H9 (cell line): ENCODE data around the gene KTI12. TPM values are rescaled to one million over a fixed set of nuclear protein-coding genes. Genes with fewer than 3 reads are reported as not detected.
"Not testable (repeated sequence)": the region's sequence is repeated elsewhere in the genome, so short reads cannot be mapped to it uniquely, and the experiment has no call there.

Experiments used
- DNase-seq: peaks from one replicate; pipeline ENCODE4 v3.0.0-alpha.2; 2017
- H2AFZ ChIP-seq: one replicate; pipeline ENCODE4 v1.6.1; 2013; ENCODE audit warnings: mild to moderate bottlenecking, low read length, control low read depth, moderate library complexity
- H2AK5ac ChIP-seq: 2 replicates; pipeline ENCODE4 v1.6.1; 2013; ENCODE audit warnings: low read length, control low read depth, mixed read lengths; ENCODE audit not compliant: insufficient read length
- H2BK120ac ChIP-seq: one replicate; pipeline ENCODE4 v1.6.1; 2013; ENCODE audit warnings: low read depth, mild to moderate bottlenecking, low read length, control low read depth, inconsistent platforms; ENCODE audit not compliant: poor library complexity, severe bottlenecking
- H2BK12ac ChIP-seq: 2 replicates; pipeline ENCODE4 v1.6.1; 2013; ENCODE audit warnings: low read length, control low read depth, mixed read lengths, low read depth; ENCODE audit not compliant: insufficient read length
- H2BK15ac ChIP-seq: 2 replicates; pipeline ENCODE4 v1.6.1; 2013; ENCODE audit warnings: low read depth, low read length, control low read depth
- H2BK20ac ChIP-seq: one replicate; pipeline ENCODE4 v1.6.1; 2013; ENCODE audit warnings: low read depth, mild to moderate bottlenecking, low read length, control low read depth, inconsistent platforms; ENCODE audit not compliant: poor library complexity, severe bottlenecking
- H2BK5ac ChIP-seq: 2 replicates; pipeline ENCODE4 v1.6.1; 2013; ENCODE audit warnings: low read length, control low read depth, mixed read lengths; ENCODE audit not compliant: insufficient read length
- H3K14ac ChIP-seq: 2 replicates; pipeline ENCODE4 v1.6.1; 2013; ENCODE audit warnings: low read length, control low read depth; ENCODE audit not compliant: insufficient read depth
- H3K18ac ChIP-seq: 2 replicates; pipeline ENCODE4 v1.6.1; 2013; ENCODE audit warnings: low read depth, mild to moderate bottlenecking, mixed read lengths, low read length, control low read depth; ENCODE audit not compliant: insufficient read length
- H3K23ac ChIP-seq: 2 replicates; pipeline ENCODE4 v1.6.1; 2013; ENCODE audit warnings: low read length, control low read depth, mixed read lengths, low read depth; ENCODE audit not compliant: insufficient read length
- H3K23me2 ChIP-seq: 2 replicates; pipeline ENCODE4 v1.6.1; 2013; ENCODE audit warnings: low read depth, mild to moderate bottlenecking, mixed read lengths, low read length, control low read depth; ENCODE audit not compliant: insufficient read length, poor library complexity, severe bottlenecking
- H3K27ac ChIP-seq: 2 replicates; pipeline ENCODE4 v1.5.1; 2013; ENCODE audit warnings: low read length, control low read depth, mixed read lengths, low read depth; ENCODE audit not compliant: insufficient read length
- H3K27me3 ChIP-seq: 2 replicates; pipeline ENCODE4 v1.6.1; 2013; ENCODE audit warnings: low read length, control low read depth, inconsistent platforms; ENCODE audit not compliant: insufficient read depth
- H3K4ac ChIP-seq: 2 replicates; pipeline ENCODE4 v1.6.1; 2013; ENCODE audit warnings: low read depth, mild to moderate bottlenecking, control low read depth, inconsistent platforms, low read length, moderate library complexity
- H3K4me1 ChIP-seq: 2 replicates; pipeline ENCODE4 v1.6.1; 2013; ENCODE audit warnings: low read length, control low read depth, inconsistent platforms; ENCODE audit not compliant: insufficient read depth
- H3K4me2 ChIP-seq: 2 replicates; pipeline ENCODE4 v1.6.1; 2013; ENCODE audit warnings: low read length, control low read depth, mixed read lengths; ENCODE audit not compliant: insufficient read length, insufficient read depth
- H3K56ac ChIP-seq: 2 replicates; pipeline ENCODE4 v1.6.1; 2013; ENCODE audit warnings: low read depth, mild to moderate bottlenecking, mixed read lengths, low read length, control low read depth; ENCODE audit not compliant: insufficient read length
- H3K79me1 ChIP-seq: 2 replicates; pipeline ENCODE4 v1.6.1; 2013; ENCODE audit warnings: low read depth, mild to moderate bottlenecking, moderate library complexity, low read length, control low read depth, inconsistent platforms; ENCODE audit not compliant: insufficient read depth, poor library complexity, severe bottlenecking
- H3K79me2 ChIP-seq: 2 replicates; pipeline ENCODE4 v1.6.1; 2013; ENCODE audit warnings: low read length, control low read depth, inconsistent platforms; ENCODE audit not compliant: insufficient read depth
- H3K9ac ChIP-seq: 2 replicates; pipeline ENCODE4 v1.6.1; 2013; ENCODE audit warnings: low read length, control low read depth, mixed read lengths; ENCODE audit not compliant: insufficient read length; ENCODE audit errors: extremely low read depth
- H3K9me3 ChIP-seq: one replicate; pipeline ENCODE4 v1.6.1; 2013; ENCODE audit warnings: low read depth, low read length, inconsistent platforms; ENCODE audit not compliant: control insufficient read depth
- H3T11ph ChIP-seq: one replicate; pipeline ENCODE4 v1.6.1; 2013; ENCODE audit warnings: mild to moderate bottlenecking, low read length, control low read depth, inconsistent platforms
- H4K20me1 ChIP-seq: one replicate; pipeline ENCODE4 v1.6.1; 2013; ENCODE audit not compliant: control insufficient read depth, insufficient read length, insufficient read depth
- H4K5ac ChIP-seq: 2 replicates; pipeline ENCODE4 v1.6.1; 2013; ENCODE audit warnings: low read depth, mild to moderate bottlenecking, mixed read lengths, low read length, control low read depth; ENCODE audit not compliant: insufficient read length
- H4K8ac ChIP-seq: replicated peaks from 2 replicates; pipeline ENCODE4 v1.6.1; 2013; ENCODE audit warnings: low read length, control low read depth, mixed read lengths, low read depth; ENCODE audit not compliant: insufficient read length
- H4K91ac ChIP-seq: 2 replicates; pipeline ENCODE4 v1.6.1; 2013; ENCODE audit warnings: low read depth, mild to moderate bottlenecking, moderate library complexity, mixed read lengths, low read length, control low read depth; ENCODE audit not compliant: insufficient read length
- H3K27ac Mint-ChIP-seq, 3 experiments: 2 replicates in 2 of 3; 3 replicates in 1 of 3; pipeline ENCODE4 v1.8.0; 2020 to 2021; ENCODE audit warnings: mixed read lengths in 3 of 3, mild to moderate bottlenecking in 1 of 3, moderate library complexity in 1 of 3
- H3K27me3 Mint-ChIP-seq: 2 replicates; pipeline ENCODE4 v1.8.0; 2021; ENCODE audit warnings: low read depth, mild to moderate bottlenecking, moderate library complexity, mixed read lengths
- H3K36me3 Mint-ChIP-seq, 3 experiments: 2 replicates in 2 of 3; 3 replicates in 1 of 3; pipeline ENCODE4 v1.8.0; 2020 to 2021; ENCODE audit warnings: low read depth in 3 of 3, mixed read lengths in 3 of 3; ENCODE audit not compliant: insufficient read depth in 1 of 3
- H3K4me1 Mint-ChIP-seq, 2 experiments: 2 replicates each; pipeline ENCODE4 v1.8.0; 2020; ENCODE audit warnings: mixed read lengths in 2 of 2
- H3K4me3 Mint-ChIP-seq, 2 experiments: 2 replicates in 1 of 2; 3 replicates in 1 of 2; pipeline ENCODE4 v1.8.0; 2020 to 2021; ENCODE audit warnings: mild to moderate bottlenecking in 2 of 2, mixed read lengths in 2 of 2, moderate library complexity in 1 of 2
- H3K9me3 Mint-ChIP-seq, 2 experiments: 2 replicates in 1 of 2; 3 replicates in 1 of 2; pipeline ENCODE4 v1.8.0; 2020; ENCODE audit warnings: mild to moderate bottlenecking in 2 of 2, mixed read lengths in 2 of 2, moderate library complexity in 1 of 2
- WGBS: extraction: QIAGEN DNeasy Blood & Tissue Kit; methylation state at CpG from one replicate; pipeline ENCODE4 v1.1.7; 2013; ENCODE audit warnings: missing lambda C conversion rate, low lambda C conversion rate, mixed read lengths; ENCODE audit not compliant: insufficient read length; ENCODE audit errors: extremely low coverage; 5-methylcytosine and 5-hydroxymethylcytosine counted together
- total RNA-seq: library from RNA; stranded (reverse); gene quantifications from 2 replicates; pipeline ENCODE4 v1.2.1, GENCODE V29; 2021
- TF ChIP-seq, protein P1 (sequence below): fragments of 200-600 bp; sonication (generic); conservative IDR thresholded peaks from 3 replicates; pipeline ENCODE4 v1.8.0; 2021; ENCODE audit warnings: antibody characterized with exemption, mild to moderate bottlenecking

Gene KTI12
- total RNA-seq, 1 experiment from 2014 or later, result 16.7 TPM

DNA sequence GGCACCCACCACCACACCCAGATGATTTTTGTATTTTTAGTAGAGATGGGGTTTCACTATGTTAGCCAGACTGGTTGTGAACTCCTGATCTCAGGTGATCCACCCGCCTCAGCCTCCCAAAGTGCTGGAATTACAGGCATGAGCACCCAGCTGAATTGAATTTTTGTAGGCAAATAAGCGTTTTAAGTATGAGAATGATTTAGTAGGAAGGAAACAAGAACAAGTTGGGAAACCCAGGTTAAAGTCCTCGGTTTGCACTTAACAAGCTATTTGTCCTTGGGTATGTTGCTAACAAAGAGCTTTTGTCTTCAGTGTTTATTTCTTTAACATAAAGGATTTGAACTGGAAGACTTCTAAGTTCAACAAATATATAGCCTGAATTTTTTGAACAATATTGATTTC is 46.4 kb upstream of the KTI12 start:
- no peak overlapping the region for H3T11ph ChIP-seq
- Mint-ChIP-seq H3K4me1 (peaks cover 0 to 4% of the 10 kb centered on the region in 2 experiments; a peak in 3 of 4 replicates), H3K4me3 (no peak overlapping the region), H3K36me3 (peaks cover 14 to 41% (median 39%) of the 10 kb centered on the region in 3 experiments; a peak in 6 of 7 replicates), H3K27me3 (no peaks in the 10 kb centered on the region), H3K27ac (peak overlapping the region in 2 of 3 experiments; percentile 74 to 76; a peak in 2 of 7 replicates), H3K9me3 (no peaks in the 10 kb centered on the region)
- no peak overlapping the region for H3K23ac ChIP-seq
- no peak overlapping the region for H2AFZ ChIP-seq
- no peak overlapping the region for H3K27ac ChIP-seq
- H3K4me1 ChIP-seq, result no peaks in the 10 kb centered on the region
- no peak overlapping the region for H3K14ac ChIP-seq
- peaks cover 5% of the 10 kb centered on the region for H3K79me1 ChIP-seq
- no peak overlapping the region for H2BK5ac ChIP-seq
- no peak overlapping the region for H3K4me2 ChIP-seq
- no peak overlapping the region for H3K4ac ChIP-seq
- no peaks in the 10 kb centered on the region for H3K23me2 ChIP-seq
- H2BK15ac ChIP-seq, result no peak overlapping the region
- no peaks in the 10 kb centered on the region; the same call in 1 of the 2 replicates for H3K79me2 ChIP-seq
- no peak overlapping the region for H2BK20ac ChIP-seq
- H3K9me3 ChIP-seq, result no peaks in the 10 kb centered on the region
- no peak overlapping the region for H2BK12ac ChIP-seq
- H3K56ac ChIP-seq, result no peak overlapping the region
- H4K91ac ChIP-seq, result no peak overlapping the region
- H3K18ac ChIP-seq, result no peak overlapping the region
- H2AK5ac ChIP-seq, result no peak overlapping the region
- H3K9ac ChIP-seq, result no peak overlapping the region
- no peak overlapping the region for H4K8ac ChIP-seq
- no peaks in the 10 kb centered on the region for H3K27me3 ChIP-seq
- TF ChIP-seq, protein P1, sequence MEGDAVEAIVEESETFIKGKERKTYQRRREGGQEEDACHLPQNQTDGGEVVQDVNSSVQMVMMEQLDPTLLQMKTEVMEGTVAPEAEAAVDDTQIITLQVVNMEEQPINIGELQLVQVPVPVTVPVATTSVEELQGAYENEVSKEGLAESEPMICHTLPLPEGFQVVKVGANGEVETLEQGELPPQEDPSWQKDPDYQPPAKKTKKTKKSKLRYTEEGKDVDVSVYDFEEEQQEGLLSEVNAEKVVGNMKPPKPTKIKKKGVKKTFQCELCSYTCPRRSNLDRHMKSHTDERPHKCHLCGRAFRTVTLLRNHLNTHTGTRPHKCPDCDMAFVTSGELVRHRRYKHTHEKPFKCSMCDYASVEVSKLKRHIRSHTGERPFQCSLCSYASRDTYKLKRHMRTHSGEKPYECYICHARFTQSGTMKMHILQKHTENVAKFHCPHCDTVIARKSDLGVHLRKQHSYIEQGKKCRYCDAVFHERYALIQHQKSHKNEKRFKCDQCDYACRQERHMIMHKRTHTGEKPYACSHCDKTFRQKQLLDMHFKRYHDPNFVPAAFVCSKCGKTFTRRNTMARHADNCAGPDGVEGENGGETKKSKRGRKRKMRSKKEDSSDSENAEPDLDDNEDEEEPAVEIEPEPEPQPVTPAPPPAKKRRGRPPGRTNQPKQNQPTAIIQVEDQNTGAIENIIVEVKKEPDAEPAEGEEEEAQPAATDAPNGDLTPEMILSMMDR, result no peak
- H4K5ac ChIP-seq, result no peak overlapping the region
- WGBS, result no CpG with 5 or more reads among the region's 3 CpGs
- no peak overlapping the region for H2BK120ac ChIP-seq
- no peaks in the 10 kb centered on the region for H4K20me1 ChIP-seq
- no peak for DNase-seq

DNA sequence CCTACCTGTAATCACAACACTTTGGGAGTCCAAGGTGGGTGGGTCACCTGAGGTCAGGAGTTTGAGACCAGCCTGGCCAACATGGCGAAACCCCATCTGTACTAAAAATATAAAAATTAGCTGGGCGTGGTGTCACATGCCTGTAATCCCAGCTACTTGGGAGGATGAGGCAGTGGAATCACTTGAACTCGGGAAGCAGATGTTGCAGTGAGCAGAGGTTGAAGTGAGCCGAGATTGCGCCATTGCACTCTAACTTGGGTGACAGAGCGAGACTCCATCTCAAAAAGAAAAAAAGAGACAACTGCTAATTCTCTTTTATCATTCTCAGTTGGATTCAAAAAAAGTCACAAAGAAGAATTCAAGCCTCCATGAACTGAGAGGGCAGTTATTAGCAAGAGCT is 43.7 kb upstream of the KTI12 start:
- H2BK5ac ChIP-seq, H3K4ac ChIP-seq, H2AFZ ChIP-seq, H3T11ph ChIP-seq, H3K27me3 ChIP-seq, H3K56ac ChIP-seq, H2BK120ac ChIP-seq, H4K20me1 ChIP-seq, H2BK15ac ChIP-seq, H3K79me1 ChIP-seq, H2BK20ac ChIP-seq, H3K27ac ChIP-seq, H3K27me3 Mint-ChIP-seq, DNase-seq, H4K91ac ChIP-seq, H4K5ac ChIP-seq, H4K8ac ChIP-seq, H3K79me2 ChIP-seq, H3K14ac ChIP-seq, H3K4me1 ChIP-seq, H3K27ac Mint-ChIP-seq, H3K9me3 ChIP-seq, H2BK12ac ChIP-seq, H3K23me2 ChIP-seq, H3K9me3 Mint-ChIP-seq, H3K4me1 Mint-ChIP-seq, H3K4me3 Mint-ChIP-seq, H3K18ac ChIP-seq, H3K4me2 ChIP-seq, H3K9ac ChIP-seq, H2AK5ac ChIP-seq, H3K23ac ChIP-seq: not testable (repeated sequence)
- H3K36me3 Mint-ChIP-seq, result peaks cover 21 to 51% (median 50%) of the 10 kb centered on the region in 3 experiments; a peak in 6 of 7 replicates
- no CpG with 5 or more reads among the region's 6 CpGs for WGBS
